SK-N-SH (cell line): ENCODE data around the gene MBD4. TPM values are rescaled to one million over a fixed set of nuclear protein-coding genes. Genes with fewer than 3 reads are reported as not detected.

ENCODE experiments used
- CTCF ChIA-PET: fragments of 300-600, 350-600 bp; formaldehyde crosslinking; extraction: SDS; loops from one replicate; lab custom pipeline; 2021; lab: Yijun Ruan, JAX
- POLR2A ChIA-PET: fragments of 350-600 bp; sonication (Branson Sonifier 250); formaldehyde crosslinking; extraction: SDS; loops from one replicate; lab custom pipeline; 2020; ENCODE audit warnings: antibody characterized with exemption, inconsistent platforms; lab: Yijun Ruan, JAX
- DNase-seq: peaks from one replicate; pipeline ENCODE4 v3.0.0; 2012
- H2AFZ ChIP-seq: fragments of 200-600 bp; sonication (generic); 2 replicates; pipeline ENCODE4 v1.8.1; 2016; ENCODE audit warnings: antibody characterized with exemption, mild to moderate bottlenecking, low read depth
- H3F3A ChIP-seq: fragments of 200-600 bp; sonication (generic); replicated peaks from 2 replicates; pipeline ENCODE3; 2016; ENCODE audit warnings: antibody characterized with exemption, mild to moderate bottlenecking; ENCODE audit not compliant: insufficient read depth
- H3K27ac ChIP-seq, 2 experiments: fragments of 200-500 bp in 1 of 2; fragments of 200-600 bp in 1 of 2; sonication (Bioruptor generic) in 1 of 2; sonication (generic), shearing (Covaris generic) in 1 of 2; 2 replicates each; pipeline versions ENCODE4 v1.5.1 to v1.6.1; 2014 to 2016; ENCODE audit warnings: low read depth in 2 of 2, inconsistent platforms in 1 of 2, low read length in 1 of 2, mild to moderate bottlenecking in 1 of 2, mixed read lengths in 1 of 2
- H3K27me3 ChIP-seq: fragments of 200-600 bp; sonication (generic), shearing (Covaris generic); 2 replicates; pipeline ENCODE4 v1.6.1; 2016; ENCODE audit warnings: mixed run types; ENCODE audit not compliant: insufficient read depth
- H3K36me3 ChIP-seq, 2 experiments: fragments of 200-500 bp in 1 of 2; fragments of 200-600 bp in 1 of 2; sonication (Bioruptor generic) in 1 of 2; sonication (generic) in 1 of 2; replicated peaks in 1 of 2; 2 replicates each; pipeline versions ENCODE3 to v1.5.1; 2014 to 2016; ENCODE audit warnings: low read length in 1 of 2, mild to moderate bottlenecking in 1 of 2; ENCODE audit not compliant: insufficient read depth in 2 of 2, control insufficient read depth in 1 of 2
- H3K4me1 ChIP-seq, 2 experiments: fragments of 200-500 bp in 1 of 2; fragments of 200-600 bp in 1 of 2; sonication (Bioruptor generic) in 1 of 2; sonication (generic), shearing (Covaris generic) in 1 of 2; 2 replicates each; pipeline versions ENCODE4 v1.5.1 to v1.6.1; 2014 to 2016; ENCODE audit warnings: low read depth in 1 of 2, low read length in 1 of 2, mixed run types in 1 of 2; ENCODE audit not compliant: insufficient read depth in 2 of 2, control insufficient read depth in 1 of 2
- H3K4me2 ChIP-seq: fragments of 200-600 bp; sonication (generic), shearing (Covaris generic); 2 replicates; pipeline ENCODE4 v1.6.1; 2017; ENCODE audit warnings: mixed run types
- H3K4me3 ChIP-seq, 2 experiments: fragments of 200-500 bp in 1 of 2; fragments of 200-600 bp in 1 of 2; sonication (Bioruptor generic) in 1 of 2; sonication (generic), shearing (Covaris generic) in 1 of 2; 2 replicates each; pipeline versions ENCODE4 v1.5.1 to v1.8.1; 2014 to 2016; ENCODE audit warnings: low read depth in 2 of 2, inconsistent platforms in 1 of 2, low read length in 1 of 2, mild to moderate bottlenecking in 1 of 2, mixed read lengths in 1 of 2, moderate library complexity in 1 of 2
- H3K79me2 ChIP-seq: fragments of 200-600 bp; sonication (generic); 2 replicates; pipeline ENCODE4 v1.8.1; 2017; ENCODE audit warnings: mild to moderate bottlenecking; ENCODE audit not compliant: insufficient read depth
- H3K9ac ChIP-seq: fragments of 200-600 bp; sonication (generic); 2 replicates; pipeline ENCODE4 v1.6.1; 2017; ENCODE audit warnings: mixed run types
- H3K9me2 ChIP-seq: fragments of 200-600 bp; sonication (generic); 2 replicates; pipeline ENCODE4 v1.6.1; 2017; ENCODE audit warnings: mixed run types
- H3K9me3 ChIP-seq: fragments of 200-600 bp; sonication (generic); 2 replicates; pipeline ENCODE4 v1.6.1; 2017; ENCODE audit warnings: mixed run types, mild to moderate bottlenecking, moderate library complexity
- H4K20me1 ChIP-seq: fragments of 200-600 bp; sonication (generic); 2 replicates; pipeline ENCODE4 v1.6.1; 2017; ENCODE audit warnings: mild to moderate bottlenecking, mixed run types; ENCODE audit not compliant: insufficient read depth
- ELF1 ChIP-seq: IDR thresholded peaks from 2 replicates; pipeline ENCODE4 v1.4.0; 2012
- EP300 ChIP-seq, 2 experiments: IDR thresholded peaks; 2 replicates each; pipeline versions ENCODE4 v1.4.0 to v1.6.1; 2012; ENCODE audit warnings: borderline replicate concordance in 1 of 2, low read depth in 1 of 2, low read length in 1 of 2
- FOXM1 ChIP-seq: IDR thresholded peaks from 2 replicates; pipeline ENCODE4 v1.4.0; 2012; ENCODE audit warnings: low read depth, mild to moderate bottlenecking
- JUND ChIP-seq: IDR thresholded peaks from 2 replicates; pipeline ENCODE4 v1.4.0; 2012
- MEF2A ChIP-seq: IDR thresholded peaks from 2 replicates; pipeline ENCODE4 v1.4.0; 2012; ENCODE audit warnings: low read depth, borderline replicate concordance
- MXI1 ChIP-seq: IDR thresholded peaks from 2 replicates; pipeline ENCODE4 v1.6.1; 2012; ENCODE audit warnings: mild to moderate bottlenecking, low read depth, low read length, improper control_type of control experiment
- NFIC ChIP-seq: IDR thresholded peaks from 2 replicates; pipeline ENCODE4 v1.4.0; 2012; ENCODE audit warnings: borderline replicate concordance
- NRF1 ChIP-seq: IDR thresholded peaks from 2 replicates; pipeline ENCODE4 v1.6.1; 2012; ENCODE audit warnings: low read depth, mild to moderate bottlenecking, low read length
- POLR2AphosphoS5 ChIP-seq: IDR thresholded peaks from 2 replicates; pipeline ENCODE4 v1.6.1; 2012; ENCODE audit warnings: low read depth, low read length
- RAD21 ChIP-seq: IDR thresholded peaks from 2 replicates; pipeline ENCODE4 v1.6.1; 2012; ENCODE audit warnings: mild to moderate bottlenecking, low read length
- REST ChIP-seq: IDR thresholded peaks from 2 replicates; pipeline ENCODE4 v1.6.1; 2012; ENCODE audit warnings: mild to moderate bottlenecking, low read depth, low read length, moderate library complexity
- SIN3A ChIP-seq: IDR thresholded peaks from 2 replicates; pipeline ENCODE4 v1.6.1; 2012; ENCODE audit warnings: low read depth, mild to moderate bottlenecking, low read length, moderate library complexity, borderline replicate concordance
- TAF1 ChIP-seq: IDR thresholded peaks from 2 replicates; pipeline ENCODE4 v1.6.1; 2012; ENCODE audit warnings: low read depth, mild to moderate bottlenecking, low read length, moderate library complexity, borderline replicate concordance
- TCF12 ChIP-seq: IDR thresholded peaks from 2 replicates; pipeline ENCODE4 v1.4.0; 2012
- TEAD4 ChIP-seq: IDR thresholded peaks from 2 replicates; pipeline ENCODE4 v1.4.0; 2012; ENCODE audit warnings: mild to moderate bottlenecking, borderline replicate concordance; ENCODE audit not compliant: insufficient read depth
- WGBS: methylation state at CpG from one replicate; pipeline ENCODE4 v1.1.6; 2017; ENCODE audit warnings: low lambda C conversion rate; 5-methylcytosine and 5-hydroxymethylcytosine counted together
- polyA plus RNA-seq, 3 experiments: library from polyadenylated mRNA; depleted of rRNA; stranded (reverse); fragments of >200 nt; gene quantifications; 2 replicates each; pipeline ENCODE4 v1.2.3, GENCODE V29; 2012
- TF ChIP-seq, protein P1 (sequence below): IDR thresholded peaks from 2 replicates; pipeline ENCODE4 v1.4.0; 2012; ENCODE audit warnings: low read depth, borderline replicate concordance
- TF ChIP-seq, protein P2 (sequence below): fragments of 150-350 bp; IDR thresholded peaks from 2 replicates; pipeline ENCODE4 v1.6.1; 2016; ENCODE audit warnings: mild to moderate bottlenecking, low read depth, low read length
- TF ChIP-seq, protein P3 (sequence below): fragments of 150-350 bp; IDR thresholded peaks from 2 replicates; pipeline ENCODE4 v1.6.1; 2017; ENCODE audit warnings: antibody characterized with exemption, low read length, low read depth, borderline replicate concordance

Gene MBD4
- polyA plus RNA-seq, 1 of the 3 experiments (the other 2 are of a cell fraction): 11.1 TPM

DNA sequence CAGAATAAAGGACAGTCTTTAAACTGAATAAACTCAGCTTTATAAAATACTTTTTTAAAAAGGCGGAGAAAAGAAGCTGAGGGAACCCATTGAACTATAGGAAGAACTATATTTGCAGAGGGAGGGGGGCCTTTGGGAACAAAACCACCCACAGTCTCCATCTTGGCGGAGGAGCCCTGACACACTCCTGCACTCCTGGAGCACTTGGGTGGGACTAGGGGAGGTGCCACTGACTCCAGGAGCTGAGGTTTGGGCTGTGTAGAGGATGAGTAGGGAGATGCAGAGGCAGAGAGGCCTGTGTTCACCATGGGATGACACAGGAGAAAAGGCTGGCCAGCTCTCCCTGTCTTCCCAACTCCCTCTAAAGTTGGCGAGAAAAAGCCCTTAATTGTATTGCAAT, 36.1 kb upstream of the MBD4 start (continued):
- no peak for TF ChIP-seq TAF1
- no peak for TF ChIP-seq ELF1
- TF ChIP-seq, all 33 proteins: peak for 0

GRCh38 chr3:129474984-129475804, 35.4 kb upstream of the MBD4 start:
- H3K4me2 ChIP-seq: no peak overlapping the region
- TF ChIP-seq TCF12: no peak
- no peak for DNase-seq
- no peaks in the 10 kb centered on the region for H3F3A ChIP-seq
- H2AFZ ChIP-seq: no peak overlapping the region
- no peak overlapping the region for H3K4me3 ChIP-seq
- H4K20me1 ChIP-seq: no peaks in the 10 kb centered on the region
- WGBS: 96% methylated on average over 10 of the region's 10 CpGs
- ChIA-PET CTCF (interaction anchor here (1.2 to 1.3 kb wide), 2 partner anchors 15 kb away, joined by 4 read pairs; no protein-coding TSS in a partner anchor), POLR2A (no interaction called here)
- no peak overlapping the region for H3K9ac ChIP-seq
- no peaks in the 10 kb centered on the region for H3K9me2 ChIP-seq
- no peaks in the 10 kb centered on the region for H3K9me3 ChIP-seq
- H3K27me3 ChIP-seq: no peaks in the 10 kb centered on the region
- H3K36me3 ChIP-seq: peaks cover 9 to 25% of the 10 kb centered on the region in 2 experiments
- H3K4me1 ChIP-seq: no peaks in the 10 kb centered on the region
- no peaks in the 10 kb centered on the region for H3K79me2 ChIP-seq
- H3K27ac ChIP-seq: no peak overlapping the region

DNA sequence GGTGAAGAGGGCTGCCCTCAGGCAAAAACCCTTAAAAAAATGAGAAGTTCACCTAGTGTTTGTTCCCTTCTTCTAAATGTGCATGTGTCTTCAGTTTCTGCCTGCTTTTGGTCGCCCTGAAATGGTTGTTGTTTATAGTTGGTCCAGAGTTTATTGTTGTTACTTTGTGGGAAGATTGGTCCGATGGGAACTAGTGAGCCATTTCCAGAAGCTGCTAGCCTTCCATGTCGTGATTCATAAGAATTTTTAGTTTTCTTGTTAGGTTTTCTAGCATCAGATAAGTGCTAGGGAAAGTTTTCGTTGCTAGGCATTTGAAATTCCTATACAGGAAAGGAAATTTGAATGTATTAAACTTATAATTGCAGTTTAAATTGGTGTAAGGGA, 34.0 kb upstream of the MBD4 start:
- Histone ChIP-seq H4K20me1 (no peaks in the 10 kb centered on the region), H2AFZ (no peak overlapping the region), H3K79me2 (no peaks in the 10 kb centered on the region), H3K27me3 (no peaks in the 10 kb centered on the region), H3K36me3 (peaks cover 18 to 32% of the 10 kb centered on the region in 2 experiments), H3K4me2 (no peak overlapping the region), H3K27ac (no peak overlapping the region), H3K4me3 (no peak overlapping the region), H3K9me3 (no peaks in the 10 kb centered on the region), H3K9me2 (no peaks in the 10 kb centered on the region), H3K4me1 (no peaks in the 10 kb centered on the region), H3F3A (no peaks in the 10 kb centered on the region), H3K9ac (no peak overlapping the region)
- DNase-seq: no peak
- ChIA-PET CTCF (no interaction called here), POLR2A (no interaction called here)
- WGBS: 83% methylated on average over 4 of the region's 4 CpGs
- TF ChIP-seq JUND (no peak), EP300 (IDR thresholded peaks at IDR 0.05; ENCODE audit: borderline replicate concordance in 1 of 2, low read depth in 1 of 2, low read length in 1 of 2) (no peak), TCF12 (no peak), MEF2A (no peak), FOXM1 (no peak), REST (no peak), TEAD4 (no peak), MXI1 (no peak), ELF1 (no peak), SIN3A (no peak), NRF1 (no peak), RAD21 (no peak), NFIC (no peak), POLR2AphosphoS5 (no peak)
- TF ChIP-seq, protein P1, sequence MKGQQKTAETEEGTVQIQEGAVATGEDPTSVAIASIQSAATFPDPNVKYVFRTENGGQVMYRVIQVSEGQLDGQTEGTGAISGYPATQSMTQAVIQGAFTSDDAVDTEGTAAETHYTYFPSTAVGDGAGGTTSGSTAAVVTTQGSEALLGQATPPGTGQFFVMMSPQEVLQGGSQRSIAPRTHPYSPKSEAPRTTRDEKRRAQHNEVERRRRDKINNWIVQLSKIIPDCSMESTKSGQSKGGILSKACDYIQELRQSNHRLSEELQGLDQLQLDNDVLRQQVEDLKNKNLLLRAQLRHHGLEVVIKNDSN: no peak
- TF ChIP-seq, protein P2, sequence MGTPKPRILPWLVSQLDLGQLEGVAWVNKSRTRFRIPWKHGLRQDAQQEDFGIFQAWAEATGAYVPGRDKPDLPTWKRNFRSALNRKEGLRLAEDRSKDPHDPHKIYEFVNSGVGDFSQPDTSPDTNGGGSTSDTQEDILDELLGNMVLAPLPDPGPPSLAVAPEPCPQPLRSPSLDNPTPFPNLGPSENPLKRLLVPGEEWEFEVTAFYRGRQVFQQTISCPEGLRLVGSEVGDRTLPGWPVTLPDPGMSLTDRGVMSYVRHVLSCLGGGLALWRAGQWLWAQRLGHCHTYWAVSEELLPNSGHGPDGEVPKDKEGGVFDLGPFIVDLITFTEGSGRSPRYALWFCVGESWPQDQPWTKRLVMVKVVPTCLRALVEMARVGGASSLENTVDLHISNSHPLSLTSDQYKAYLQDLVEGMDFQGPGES: no peak
- TF ChIP-seq, protein P3, sequence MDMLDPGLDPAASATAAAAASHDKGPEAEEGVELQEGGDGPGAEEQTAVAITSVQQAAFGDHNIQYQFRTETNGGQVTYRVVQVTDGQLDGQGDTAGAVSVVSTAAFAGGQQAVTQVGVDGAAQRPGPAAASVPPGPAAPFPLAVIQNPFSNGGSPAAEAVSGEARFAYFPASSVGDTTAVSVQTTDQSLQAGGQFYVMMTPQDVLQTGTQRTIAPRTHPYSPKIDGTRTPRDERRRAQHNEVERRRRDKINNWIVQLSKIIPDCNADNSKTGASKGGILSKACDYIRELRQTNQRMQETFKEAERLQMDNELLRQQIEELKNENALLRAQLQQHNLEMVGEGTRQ: no peak
